NT2/D1 (cell line): Measurements from ENCODE around the gene CELA3A.

Experiments
- SUZ12 ChIP-seq: IDR thresholded peaks from 2 replicates; pipeline ENCODE4 v1.6.1; 2011; ENCODE audit not compliant: insufficient read length, insufficient read depth; ENCODE audit errors: extremely low read depth
- YY1 ChIP-seq: IDR thresholded peaks from 2 replicates; pipeline ENCODE4 v1.6.1; 2011; ENCODE audit not compliant: insufficient read length, insufficient read depth
- ZNF274 ChIP-seq: IDR thresholded peaks from 2 replicates; pipeline ENCODE4 v1.6.1; 2011; ENCODE audit warnings: mild to moderate bottlenecking, low read depth, low read length

DNA sequence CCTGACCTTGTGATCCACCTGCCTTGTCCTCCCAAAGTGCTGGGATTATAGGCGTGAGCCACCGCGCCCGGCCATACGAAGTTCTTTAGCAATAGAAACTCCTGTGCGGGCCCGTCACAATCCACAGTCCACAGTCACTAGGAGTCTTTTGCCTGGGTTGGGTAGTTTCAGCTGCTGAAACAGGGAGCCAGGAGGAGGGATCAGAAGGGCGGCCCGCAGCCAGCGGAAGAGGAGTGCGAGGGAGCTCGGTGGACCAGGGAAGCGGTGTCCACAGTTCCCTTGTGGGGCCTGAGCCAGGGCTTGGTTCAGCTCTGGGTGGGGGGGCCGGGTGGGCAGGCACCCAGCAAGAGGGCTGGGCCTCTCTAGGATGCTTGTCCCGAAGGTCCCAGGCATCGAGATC, 46.4 kb upstream of the CELA3A start:
- TF ChIP-seq ZNF274 (no peak), YY1 (no peak), SUZ12 (no peak)
